NCI-H510A (cell line): ENCODE data around the gene THSD7B.
"Not testable (repeated sequence)": the region's sequence is repeated elsewhere in the genome, so short reads cannot be mapped to it uniquely, and the experiment has no call there.

Experiments
- DNase-seq: peaks from one replicate; lab custom pipeline; 2025; lab: John Stamatoyannopoulos, UW

The THSD7B gene

DNA sequence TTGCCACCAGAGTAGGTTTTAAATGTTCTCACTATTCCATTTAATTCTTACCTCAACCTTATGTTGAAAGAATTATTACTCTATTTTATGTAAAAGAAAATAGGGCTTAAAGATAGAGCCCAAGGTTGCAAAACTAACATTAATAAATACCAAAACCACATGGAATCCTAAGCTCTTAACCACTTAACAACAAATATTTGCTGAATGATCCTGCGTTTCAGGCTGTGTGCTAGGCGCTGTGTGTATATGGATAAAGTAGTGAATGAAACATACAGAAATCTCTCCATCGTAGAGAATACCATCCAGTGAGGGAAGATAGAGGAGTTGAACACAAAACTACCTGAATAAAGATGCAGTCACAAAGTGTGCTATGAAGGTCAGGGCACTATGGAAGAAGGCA is 485.1 kb downstream of the THSD7B start:
- DNase-seq: no peak

GRCh38 chr2:137251045-137251444 is 485.7 kb downstream of the THSD7B start:
- DNase-seq: no peak

- no peak for DNase-seq
These were observed 487.6 kb downstream of the THSD7B start for GRCh38 chr2:137252934-137253333.

DNA sequence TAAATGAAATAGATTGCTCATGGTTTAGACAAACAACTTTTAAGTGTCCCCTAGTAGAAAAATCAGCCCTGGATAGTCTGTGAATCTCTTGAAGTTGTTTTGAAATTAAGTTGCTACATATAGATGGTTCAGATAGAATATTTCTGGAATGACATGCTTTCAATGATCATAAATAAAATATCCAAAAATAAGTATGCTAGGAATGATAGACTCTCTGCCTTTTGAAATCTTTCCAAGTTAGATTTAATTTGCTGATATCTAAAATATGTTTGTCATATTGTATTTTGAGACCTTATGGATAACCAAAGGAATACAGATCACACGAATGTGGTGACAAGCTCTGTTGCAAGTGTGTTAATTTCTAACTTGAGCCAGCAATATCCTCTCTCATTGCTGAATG is 488.7 kb downstream of the THSD7B start:
- DNase-seq: no peak

DNA sequence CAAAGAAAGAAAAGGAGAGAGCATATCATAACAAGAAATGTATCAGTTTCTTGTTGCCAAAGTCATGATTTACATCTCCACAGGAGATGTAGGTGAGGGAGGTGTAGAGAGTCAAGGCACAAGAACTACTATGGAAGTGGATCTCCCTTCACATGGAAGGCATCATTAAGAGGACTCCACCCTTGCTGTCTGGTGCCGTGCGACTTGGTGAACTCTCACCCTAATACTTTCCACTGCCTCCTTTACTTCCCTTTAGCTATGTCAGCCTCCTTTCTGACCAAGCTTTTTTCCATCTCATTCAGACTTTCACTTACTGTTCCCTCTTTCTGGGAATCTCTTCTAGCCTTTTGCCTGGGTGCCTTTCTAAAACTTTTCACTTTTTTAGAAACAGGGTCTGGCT is 490.0 kb downstream of the THSD7B start:
- DNase-seq: no peak

DNA sequence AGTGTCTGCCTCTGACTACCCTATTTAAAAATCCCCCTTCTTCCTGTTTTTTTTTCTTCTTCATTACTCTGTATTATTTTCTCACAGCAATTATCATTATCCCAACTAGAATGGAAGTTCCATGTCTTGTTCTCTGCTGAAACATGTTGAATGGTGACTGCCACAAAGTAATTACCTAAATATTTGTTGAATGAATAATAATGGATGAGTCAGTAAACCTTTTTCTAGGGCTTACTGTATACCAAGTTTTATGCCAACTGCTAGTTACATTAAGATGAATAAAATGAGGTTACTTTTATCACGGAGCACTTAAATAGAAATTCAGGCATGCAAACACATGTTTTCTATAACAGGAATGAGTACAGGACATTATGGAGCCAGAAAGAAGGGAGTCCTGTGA is 490.6 kb downstream of the THSD7B start:
- DNase-seq: no peak

DNA sequence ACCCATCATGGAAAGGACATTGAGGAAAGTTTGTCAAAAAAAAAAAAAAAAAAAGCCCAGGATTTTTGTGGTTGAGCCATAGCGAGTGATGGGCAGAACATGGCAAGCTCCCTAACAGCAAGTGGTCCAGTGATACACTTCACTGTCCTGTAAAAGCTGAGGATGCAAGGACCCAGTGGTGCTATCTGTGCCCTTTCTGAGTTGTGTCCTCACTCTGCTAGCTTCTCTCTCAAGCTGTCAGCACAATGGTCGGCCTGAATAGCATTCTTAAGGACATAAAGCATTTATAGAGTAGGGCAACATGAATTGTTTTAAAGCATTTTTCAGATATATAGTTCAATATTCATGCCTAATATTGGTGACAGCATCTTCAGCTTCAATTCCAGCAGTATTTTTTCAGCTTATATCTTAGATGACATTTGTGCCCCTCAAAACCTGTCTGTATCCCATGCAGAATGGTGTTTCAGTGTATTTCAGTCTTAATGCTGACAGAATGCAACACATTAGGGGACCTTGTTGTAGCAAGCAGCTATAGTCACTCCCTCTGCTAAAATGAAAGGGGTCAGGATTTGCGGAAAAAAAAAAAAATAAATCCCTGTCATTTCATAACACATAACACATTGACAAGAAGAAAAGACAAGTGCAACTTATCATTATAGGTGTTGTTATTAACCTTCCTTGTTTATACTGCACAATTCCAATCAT is 496.7 kb downstream of the THSD7B start:
- DNase-seq: no peak

- no peak for DNase-seq
These were observed 497.2 kb downstream of the THSD7B start for GRCh38 chr2:137262594-137262993.

- no peak for DNase-seq
These were observed 522.7 kb downstream of the THSD7B start for GRCh38 chr2:137287913-137288639.

GRCh38 chr2:137291836-137292570 is 526.7 kb downstream of the THSD7B start:
- no peak for DNase-seq

- no peak for DNase-seq
These were observed 533.0 kb downstream of the THSD7B start for GRCh38 chr2:137298377-137298776.

- no peak for DNase-seq
These were observed 535.6 kb downstream of the THSD7B start for GRCh38 chr2:137300987-137301386.

DNA sequence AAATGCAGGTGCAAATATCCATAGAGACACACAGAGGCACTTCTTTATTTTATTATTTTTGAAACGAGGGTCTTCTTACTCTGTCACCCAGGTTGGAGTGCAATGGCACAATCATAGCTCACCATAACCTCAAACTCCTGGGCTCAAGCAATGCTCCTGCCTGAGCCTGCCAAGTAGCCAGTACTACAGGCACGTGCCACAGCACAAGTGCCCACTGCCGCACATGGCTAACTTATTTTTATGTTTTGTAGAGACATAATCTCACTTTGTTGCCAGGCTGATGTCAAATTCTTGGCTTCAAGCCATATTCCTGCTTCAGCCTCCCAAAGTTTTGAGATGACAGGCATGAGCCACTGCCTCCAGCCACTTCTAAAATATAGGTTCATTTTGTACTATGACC is 537.6 kb downstream of the THSD7B start:
- no peak for DNase-seq

DNA sequence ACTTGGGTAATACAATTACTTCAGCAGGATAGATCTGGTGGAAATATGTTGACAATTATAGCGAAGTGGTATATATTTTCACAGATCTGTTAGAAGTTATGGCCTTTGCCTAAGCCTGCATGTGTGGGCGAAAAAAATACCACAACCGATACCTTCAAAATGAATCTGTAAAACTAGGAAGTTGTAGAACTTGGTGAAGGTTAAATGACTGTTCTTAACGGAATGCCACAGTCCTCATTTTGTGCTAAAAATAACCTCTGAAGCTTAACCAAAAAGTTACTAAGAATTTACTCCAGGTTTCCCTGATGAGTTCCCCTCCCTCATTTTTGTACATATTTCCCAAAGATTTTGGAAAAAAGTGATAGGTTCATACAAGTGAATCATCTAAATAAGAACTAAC is 550.7 kb downstream of the THSD7B start:
- no peak for DNase-seq

GRCh38 chr2:137321566-137321965 is 556.2 kb downstream of the THSD7B start:
- DNase-seq: no peak

- not testable (repeated sequence) for DNase-seq
These were observed 566.2 kb downstream of the THSD7B start for GRCh38 chr2:137331562-137331961.

DNA sequence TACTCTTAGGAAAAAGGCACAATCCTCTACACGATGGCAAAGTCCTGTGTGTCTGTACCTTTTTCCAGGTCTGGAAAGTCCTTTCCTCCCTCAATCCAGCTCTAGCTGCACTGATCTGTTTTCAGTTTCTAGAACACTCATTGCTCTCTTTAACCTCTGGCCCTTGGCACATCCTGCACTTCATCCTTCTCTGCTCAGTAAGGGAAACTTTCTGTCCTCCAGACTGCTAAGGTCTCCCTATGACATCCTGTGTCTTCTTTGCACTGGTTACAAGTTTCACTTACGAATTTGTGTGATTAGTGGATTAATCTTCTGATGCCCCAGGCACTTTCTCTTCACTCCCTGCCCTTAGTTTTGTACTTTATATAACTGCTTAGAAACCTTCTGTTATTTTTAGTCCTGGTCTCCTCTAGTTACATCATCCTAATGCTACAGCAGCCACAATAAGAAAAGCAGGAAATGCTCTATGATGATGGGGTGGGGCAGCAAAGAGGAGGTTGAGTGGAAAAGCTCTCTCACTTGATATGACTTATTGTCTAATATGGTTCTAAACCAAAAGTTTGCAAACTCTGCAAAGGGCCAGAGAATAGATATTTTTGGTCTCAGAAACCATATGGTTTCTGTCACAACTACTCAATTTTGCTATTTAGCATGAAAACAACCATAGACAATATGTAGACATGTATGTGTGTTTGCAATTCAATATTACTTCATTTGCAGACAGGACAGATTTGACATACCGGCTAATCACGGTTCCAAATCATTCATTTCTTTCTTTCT is 568.2 kb downstream of the THSD7B start:
- DNase-seq: no peak

DNA sequence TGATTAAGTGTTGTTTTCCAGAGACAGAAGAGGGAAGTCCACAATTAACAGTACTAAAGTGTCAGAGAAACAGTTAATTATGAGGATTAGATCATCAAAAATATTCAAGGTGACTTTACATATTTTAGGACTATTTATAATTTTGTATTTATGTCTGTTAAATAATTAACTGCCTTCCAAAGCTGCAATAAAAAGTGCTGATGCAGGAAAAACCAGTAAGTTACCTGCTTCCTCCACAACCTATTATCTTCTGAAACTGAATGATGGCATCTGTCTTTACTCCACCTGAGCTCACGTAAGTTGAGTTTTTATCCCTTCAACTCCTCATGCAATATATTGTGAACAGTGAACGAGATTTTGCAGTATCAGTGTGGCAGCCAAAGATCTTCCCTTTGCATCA is 570.7 kb downstream of the THSD7B start:
- no peak for DNase-seq

DNA sequence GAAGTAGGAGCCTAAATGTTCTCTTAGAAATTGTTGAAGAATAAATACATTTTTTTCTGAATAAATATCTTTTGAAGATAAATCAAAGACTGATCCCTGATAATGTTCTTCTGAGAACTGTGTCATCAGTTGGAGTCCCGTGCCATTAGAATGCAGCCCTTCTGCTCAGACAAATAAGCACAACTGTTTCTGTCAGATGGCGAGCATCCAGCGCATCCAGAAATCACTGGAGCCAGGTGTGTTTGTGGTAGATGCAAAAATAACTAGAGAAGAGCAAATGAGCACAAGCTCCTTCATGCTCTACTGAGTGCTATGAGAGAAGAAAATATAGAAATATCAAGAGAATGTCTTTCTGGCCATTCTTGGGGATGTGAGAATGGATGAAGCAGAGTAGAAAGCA is 573.7 kb downstream of the THSD7B start:
- no peak for DNase-seq

GRCh38 chr2:137345994-137346393 is 580.6 kb downstream of the THSD7B start:
- DNase-seq: no peak

DNA sequence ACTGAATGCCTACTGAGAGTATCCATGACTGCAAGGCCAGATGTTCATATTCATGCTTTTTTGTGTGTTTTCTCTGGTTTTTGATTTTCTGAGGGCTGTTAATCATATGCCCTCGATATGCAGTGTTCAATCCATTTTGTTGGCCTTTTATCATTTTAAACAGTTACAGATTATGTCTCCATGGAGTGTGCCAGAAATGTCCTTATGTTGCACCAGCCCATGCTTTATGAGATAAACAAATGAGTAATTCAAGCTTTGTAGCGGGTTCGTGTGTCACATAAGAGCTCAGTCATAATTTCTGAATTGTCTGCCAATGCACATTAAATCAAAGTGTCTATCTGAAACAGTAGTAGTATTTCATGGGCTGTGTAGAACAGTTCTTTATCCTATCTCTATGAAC is 583.0 kb downstream of the THSD7B start:
- DNase-seq: no peak

DNA sequence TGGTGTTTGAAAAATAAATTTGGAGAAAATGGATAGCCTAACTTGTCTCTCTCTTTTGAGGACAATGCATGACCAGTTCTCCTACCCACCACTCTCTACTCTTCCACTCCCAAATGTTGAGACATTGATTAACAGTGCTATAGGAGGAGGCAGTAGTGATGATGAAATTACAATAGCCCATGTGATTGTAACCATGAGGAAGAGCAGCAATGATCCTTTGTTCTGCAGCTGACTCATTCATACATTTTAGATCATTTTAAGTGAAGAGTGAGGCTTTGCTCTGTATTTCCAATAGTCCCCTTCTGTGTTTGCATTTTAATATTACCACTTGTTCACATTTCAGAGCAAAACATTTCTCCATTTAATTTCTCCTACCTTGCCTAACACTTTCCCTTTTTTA is 592.3 kb downstream of the THSD7B start:
- no peak for DNase-seq
